HUES48 (cell line): ENCODE measurements around the gene ROPN1L.

Experiments used
- H3K27ac ChIP-seq: one replicate; pipeline ENCODE4 v1.7.0; 2013; ENCODE audit warnings: low read depth, low read length, inconsistent platforms
- H3K27me3 ChIP-seq: 2 replicates; pipeline ENCODE4 v1.6.1; 2013; ENCODE audit warnings: mild to moderate bottlenecking, low read length; ENCODE audit not compliant: control insufficient read depth, insufficient read depth
- H3K36me3 ChIP-seq: 2 replicates; pipeline ENCODE4 v1.6.1; 2013; ENCODE audit warnings: low read length; ENCODE audit not compliant: control insufficient read depth, insufficient read depth
- H3K4me1 ChIP-seq: 2 replicates; pipeline ENCODE4 v1.6.1; 2013; ENCODE audit warnings: mild to moderate bottlenecking, low read length; ENCODE audit not compliant: control insufficient read depth, insufficient read depth
- H3K4me3 ChIP-seq: 2 replicates; pipeline ENCODE4 v1.5.1; 2013; ENCODE audit warnings: mild to moderate bottlenecking, low read depth, low read length
- H3K9ac ChIP-seq: 2 replicates; pipeline ENCODE4 v1.6.1; 2013; ENCODE audit warnings: mild to moderate bottlenecking, low read depth, low read length, moderate library complexity
- H3K9me3 ChIP-seq: 2 replicates; pipeline ENCODE4 v1.6.1; 2013; ENCODE audit warnings: low read length; ENCODE audit not compliant: control insufficient read depth, insufficient read depth

ROPN1L gene

DNA sequence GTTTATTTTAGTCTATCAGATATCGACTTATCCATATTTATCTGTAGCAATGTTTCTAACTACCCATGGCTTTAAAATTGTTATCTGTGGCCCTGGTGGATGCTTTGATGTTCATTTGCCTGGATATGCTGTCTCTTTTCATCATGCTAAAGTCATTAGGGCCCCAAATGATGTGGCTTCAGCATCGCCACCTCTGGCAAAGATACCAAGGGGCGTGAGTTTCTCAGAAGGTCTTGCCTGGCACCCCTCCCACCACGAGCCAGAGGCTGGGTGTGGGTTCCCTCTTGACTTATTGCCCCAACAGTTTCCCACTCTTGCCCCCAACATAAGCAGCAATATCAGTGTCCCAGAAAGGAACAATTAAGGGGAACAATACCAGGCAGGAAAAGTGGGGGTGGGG is 5.4 kb downstream of the ROPN1L start:
- Histone ChIP-seq H3K27ac (no peak overlapping the region), H3K4me1 (peaks cover 12% of the 10 kb centered on the region; the same call in 1 of the 2 replicates), H3K4me3 (no peak overlapping the region), H3K36me3 (no peaks in the 10 kb centered on the region), H3K9me3 (no peaks in the 10 kb centered on the region), H3K27me3 (peaks cover 17% of the 10 kb centered on the region), H3K9ac (no peak overlapping the region)

DNA sequence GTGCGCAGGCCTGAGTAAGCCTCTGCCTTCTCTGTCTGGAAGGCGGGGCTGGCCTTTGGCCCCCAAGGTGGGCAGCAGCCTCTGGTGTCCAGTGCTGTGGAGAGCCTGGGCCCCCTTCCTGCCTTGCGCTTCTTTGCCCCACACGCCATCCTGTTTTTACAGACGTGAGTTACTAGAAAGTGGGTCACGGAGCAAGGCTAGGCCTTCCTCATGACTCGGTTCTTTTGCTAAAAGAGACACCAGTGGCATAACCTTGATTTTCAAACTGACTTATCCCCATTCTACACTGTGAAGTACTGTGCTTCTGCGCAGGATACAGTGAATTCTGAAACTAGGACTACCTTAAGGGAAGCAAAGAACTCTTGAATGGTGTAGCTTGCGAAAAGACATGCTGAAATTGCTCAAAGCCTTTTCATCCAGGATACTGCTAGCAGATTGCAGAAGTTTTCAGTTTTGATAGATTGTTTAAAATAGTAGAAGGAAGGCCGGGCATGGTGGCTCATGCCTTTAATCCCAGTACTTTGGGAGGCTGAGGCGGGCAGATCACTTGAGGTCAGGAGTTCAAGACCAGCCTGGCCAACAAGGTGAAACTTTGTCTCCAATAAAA is 7.2 kb downstream of the ROPN1L start:
- Histone ChIP-seq H3K9ac (no peak overlapping the region), H3K4me3 (no peak overlapping the region), H3K27me3 (peaks cover 2% of the 10 kb centered on the region), H3K9me3 (no peaks in the 10 kb centered on the region), H3K4me1 (peaks cover 11% of the 10 kb centered on the region; the same call in 1 of the 2 replicates), H3K27ac (no peak overlapping the region), H3K36me3 (no peaks in the 10 kb centered on the region)

DNA sequence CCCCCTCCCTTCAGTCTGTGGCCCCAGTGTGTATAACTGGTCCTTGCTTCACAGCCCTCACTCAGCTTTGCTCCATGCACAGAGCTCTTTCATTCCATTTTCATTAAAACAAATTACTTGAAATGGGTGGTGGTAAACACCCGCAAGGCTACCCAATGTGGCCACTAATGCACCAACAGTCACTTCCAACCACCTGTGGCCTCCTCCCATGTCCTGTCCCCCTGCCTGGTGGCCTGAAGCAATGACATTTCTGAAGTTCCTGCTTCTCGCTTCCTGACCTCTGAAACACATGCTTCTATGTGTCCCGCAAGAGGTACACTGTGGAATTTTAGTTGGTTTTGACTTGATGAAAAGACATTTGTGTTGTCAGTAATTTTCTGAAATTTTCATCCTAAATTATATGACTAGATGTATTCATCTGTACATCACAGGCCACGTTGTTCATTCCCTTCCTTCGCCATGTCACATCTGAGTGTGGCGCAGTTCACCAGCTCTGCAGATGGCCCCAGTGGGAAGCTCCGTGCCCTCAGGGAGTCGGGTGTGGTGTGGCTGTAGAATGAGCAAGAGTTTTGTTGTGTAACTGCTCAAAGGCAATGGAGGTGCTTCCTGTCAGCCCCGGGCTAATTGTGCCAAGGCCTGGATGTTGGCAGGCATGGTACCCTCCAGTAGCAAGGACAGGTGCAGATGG is 9.6 kb downstream of the ROPN1L start:
- Histone ChIP-seq H3K36me3 (no peaks in the 10 kb centered on the region), H3K27ac (no peak overlapping the region), H3K9me3 (no peaks in the 10 kb centered on the region), H3K9ac (no peak overlapping the region), H3K4me1 (peaks cover 21% of the 10 kb centered on the region), H3K27me3 (no peaks in the 10 kb centered on the region), H3K4me3 (no peak overlapping the region)

DNA sequence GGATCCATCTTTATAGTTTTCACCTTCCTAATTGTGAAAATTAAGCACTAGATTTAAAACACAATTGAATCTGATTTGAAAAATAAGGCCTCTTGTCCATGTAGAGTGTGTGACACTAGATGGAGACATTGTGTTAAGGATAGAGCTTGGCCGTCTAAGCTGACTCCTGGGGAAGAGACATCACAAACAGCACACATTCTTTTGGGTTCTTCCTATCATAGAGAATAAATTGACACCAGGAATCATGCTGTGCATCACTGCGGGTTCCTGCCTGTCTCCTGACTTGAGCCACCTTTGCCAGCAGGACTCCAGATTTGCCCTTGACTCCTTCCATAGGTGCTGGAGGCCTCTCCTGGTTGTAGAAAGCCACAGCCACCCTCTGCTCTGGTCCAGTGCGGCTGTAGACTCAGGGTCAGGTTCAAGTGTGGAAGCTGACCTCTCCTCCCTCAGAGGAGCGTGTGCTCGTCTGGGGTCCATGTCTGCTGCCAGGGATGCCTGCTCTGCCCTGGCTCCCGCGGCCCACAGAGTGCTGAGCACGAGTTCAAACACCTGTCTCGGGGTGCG is 11.2 kb downstream of the ROPN1L start:
- Histone ChIP-seq H3K4me3 (no peak overlapping the region), H3K9ac (no peak overlapping the region), H3K4me1 (peaks cover 13% of the 10 kb centered on the region), H3K27ac (no peak overlapping the region), H3K27me3 (no peaks in the 10 kb centered on the region), H3K9me3 (no peaks in the 10 kb centered on the region), H3K36me3 (no peaks in the 10 kb centered on the region)

DNA sequence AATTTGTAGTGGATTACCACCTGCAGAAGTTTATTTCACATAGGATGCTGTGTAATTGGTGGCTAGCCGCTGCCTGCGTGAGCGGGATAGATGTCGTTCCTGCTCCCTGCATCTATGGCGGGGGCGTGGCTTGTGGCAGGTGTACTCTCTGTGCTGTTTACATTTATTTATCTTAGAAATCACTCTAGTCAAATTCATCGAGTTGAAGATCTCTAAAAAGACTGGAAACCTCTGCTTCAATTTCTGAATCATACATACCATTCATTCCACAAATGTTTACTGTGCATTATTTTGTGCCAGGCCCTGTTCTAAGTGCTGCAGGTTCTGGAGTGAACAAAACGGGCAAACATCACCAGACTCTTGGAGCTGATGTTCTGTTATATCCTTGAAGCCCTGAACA is 11.9 kb downstream of the ROPN1L start:
- Histone ChIP-seq H3K36me3 (no peaks in the 10 kb centered on the region), H3K4me1 (peaks cover 13% of the 10 kb centered on the region), H3K9ac (no peak overlapping the region), H3K27me3 (no peaks in the 10 kb centered on the region), H3K4me3 (no peak overlapping the region), H3K27ac (no peak overlapping the region), H3K9me3 (no peaks in the 10 kb centered on the region)

DNA sequence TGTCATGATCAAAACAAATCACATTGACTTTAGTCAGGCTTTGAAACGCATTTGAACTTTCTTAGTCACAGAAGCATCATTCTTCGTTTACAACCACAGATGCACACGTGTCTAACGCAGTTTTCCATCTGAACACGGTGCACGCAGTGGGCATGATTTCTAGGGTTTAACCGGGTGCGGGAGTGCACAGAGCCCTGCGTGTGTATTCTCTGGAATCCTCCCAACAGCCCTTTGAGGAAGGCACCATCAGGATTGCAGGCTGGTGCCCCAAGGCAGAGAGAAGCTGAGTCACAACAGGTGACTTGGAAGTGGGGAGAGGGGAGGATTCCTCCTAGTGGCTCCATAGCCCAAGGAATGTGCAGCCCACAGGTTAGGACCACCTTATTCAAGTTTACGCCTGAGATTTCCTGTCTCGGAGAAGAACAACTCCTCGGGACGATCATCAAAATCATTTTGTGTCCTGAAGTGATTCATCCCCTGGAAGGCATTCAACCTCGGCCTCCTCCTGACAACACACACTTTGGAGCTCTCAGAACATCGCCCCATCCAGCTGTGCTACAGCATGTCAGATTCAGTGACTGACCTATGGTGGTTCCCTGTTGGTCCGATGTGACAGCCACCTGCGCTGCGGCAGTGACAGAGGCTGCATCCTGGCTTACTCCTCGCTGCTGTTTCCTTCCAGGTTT is 13.1 kb downstream of the ROPN1L start:
- Histone ChIP-seq H3K4me1 (peaks cover 13% of the 10 kb centered on the region), H3K27ac (no peak overlapping the region), H3K36me3 (no peaks in the 10 kb centered on the region), H3K9ac (no peak overlapping the region), H3K27me3 (no peaks in the 10 kb centered on the region), H3K9me3 (no peaks in the 10 kb centered on the region), H3K4me3 (no peak overlapping the region)

DNA sequence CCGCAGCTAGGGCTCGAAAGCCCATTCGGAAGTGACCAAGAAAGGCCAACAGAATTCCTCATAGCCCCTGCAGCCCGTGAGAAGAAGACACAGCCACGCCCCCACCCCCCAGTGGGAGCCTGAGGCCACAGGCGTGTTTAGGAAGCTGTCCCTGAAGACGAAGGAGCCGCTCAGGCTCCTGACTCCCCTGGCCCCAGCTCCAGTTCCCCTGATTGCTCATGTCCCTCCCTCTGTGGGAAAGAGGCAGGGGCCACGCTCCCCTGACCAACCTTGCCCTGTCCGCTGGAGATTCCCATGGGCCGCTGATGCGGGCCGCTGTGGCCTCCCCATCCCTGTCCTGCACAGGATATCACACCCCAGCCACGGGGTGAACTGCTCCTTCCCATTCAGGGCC is 13.6 kb downstream of the ROPN1L start:
- H3K4me1 ChIP-seq, result peaks cover 13% of the 10 kb centered on the region
- no peak overlapping the region for H3K9ac ChIP-seq
- H3K4me3 ChIP-seq, result no peak overlapping the region
- no peaks in the 10 kb centered on the region for H3K36me3 ChIP-seq
- H3K27me3 ChIP-seq, result no peaks in the 10 kb centered on the region
- H3K9me3 ChIP-seq, result no peaks in the 10 kb centered on the region
- H3K27ac ChIP-seq, result no peak overlapping the region

DNA sequence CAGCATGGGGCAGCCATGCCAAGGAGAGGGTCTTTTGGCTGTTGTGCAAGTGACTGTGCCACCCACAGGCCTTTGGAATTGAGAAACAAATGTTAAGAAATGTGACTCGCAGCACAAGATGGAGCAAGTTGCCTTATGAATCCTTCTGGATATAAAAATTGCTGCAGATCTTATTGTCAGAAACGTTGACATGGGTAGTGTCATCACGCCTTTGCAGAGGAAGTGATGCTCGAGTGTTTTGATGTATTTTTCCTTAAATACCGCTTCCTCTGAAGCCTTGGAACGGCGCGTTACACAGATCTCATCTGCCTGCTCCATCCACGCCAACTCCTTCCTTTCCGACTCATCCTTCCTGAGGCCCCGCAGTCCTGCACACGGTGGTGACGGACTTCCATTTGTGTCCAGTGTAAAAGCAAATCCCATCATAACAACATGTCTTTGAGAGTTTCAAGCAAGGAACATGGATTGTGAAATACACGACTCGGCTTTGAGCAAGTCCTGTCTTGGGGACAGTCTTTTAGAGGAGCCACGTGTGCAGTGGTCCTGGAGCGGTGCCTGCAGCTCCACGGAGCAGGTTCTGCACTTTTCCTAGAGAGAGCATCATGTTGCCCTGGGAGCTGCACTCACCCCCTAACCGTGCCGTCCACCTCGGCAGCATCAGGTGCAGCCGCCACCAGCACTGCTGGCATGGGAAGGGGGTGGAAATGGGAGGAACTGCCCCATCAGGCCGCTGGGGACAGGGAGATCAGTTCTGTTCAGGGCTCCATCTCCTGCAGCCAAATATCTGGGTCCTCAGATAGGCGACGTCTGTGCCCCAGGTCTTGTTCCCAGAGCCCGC is 15.1 kb downstream of the ROPN1L start:
- H3K27ac ChIP-seq, result no peak overlapping the region
- H3K4me1 ChIP-seq, result peaks cover 13% of the 10 kb centered on the region
- no peaks in the 10 kb centered on the region for H3K27me3 ChIP-seq
- H3K4me3 ChIP-seq, result no peak overlapping the region
- no peak overlapping the region for H3K9ac ChIP-seq
- H3K9me3 ChIP-seq, result no peaks in the 10 kb centered on the region
- no peaks in the 10 kb centered on the region for H3K36me3 ChIP-seq

DNA sequence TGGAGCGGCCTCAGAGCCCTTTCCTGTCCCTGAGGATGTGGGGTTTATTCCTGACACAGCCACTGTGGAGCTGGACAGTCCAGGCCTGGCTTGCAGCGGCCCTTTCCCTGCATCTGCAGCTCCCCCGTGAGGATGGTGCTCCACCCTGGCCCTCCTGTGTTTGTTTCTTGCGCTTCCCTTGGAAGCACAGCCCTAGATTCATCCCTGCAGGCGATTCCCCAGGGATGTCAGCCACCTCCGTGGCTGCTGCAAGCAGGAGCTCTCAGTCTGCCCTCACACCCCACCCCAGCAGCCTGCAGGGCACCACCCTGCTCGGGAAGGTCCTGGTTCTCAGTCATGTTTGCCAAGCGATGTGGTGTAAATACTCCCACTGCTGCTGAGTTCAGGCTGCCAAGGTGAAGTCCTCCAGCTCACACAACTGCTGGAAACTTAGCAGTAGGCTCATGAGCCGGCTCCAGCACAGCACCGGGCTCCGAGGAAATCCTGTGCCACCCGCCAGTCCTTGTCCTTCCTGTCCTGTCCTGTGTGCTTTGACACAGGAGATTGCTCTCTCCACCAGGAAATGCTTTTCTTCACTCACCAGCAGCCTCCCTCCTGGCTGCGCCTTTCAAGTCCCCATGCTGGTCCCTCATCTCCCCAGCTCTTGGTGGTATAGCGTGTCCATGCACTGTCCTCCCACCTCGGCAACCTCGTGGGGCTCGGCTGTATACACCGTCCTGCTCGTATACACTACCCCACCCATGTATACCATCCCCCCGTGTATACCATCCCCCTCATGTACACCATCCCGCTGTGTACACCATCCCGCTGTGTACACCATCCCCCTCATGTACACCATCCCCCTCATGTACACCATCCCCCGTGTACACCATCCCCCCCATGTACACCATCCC is 16.2 kb downstream of the ROPN1L start:
- no peaks in the 10 kb centered on the region for H3K36me3 ChIP-seq
- H3K4me1 ChIP-seq, result peaks cover 12% of the 10 kb centered on the region
- H3K9me3 ChIP-seq, result no peaks in the 10 kb centered on the region
- no peak overlapping the region for H3K27ac ChIP-seq
- H3K9ac ChIP-seq, result no peak overlapping the region
- H3K4me3 ChIP-seq, result no peak overlapping the region
- no peaks in the 10 kb centered on the region for H3K27me3 ChIP-seq
